HepG2 (cell line): ENCODE results near the gene ZNF225. TPM values are rescaled to one million over a fixed set of nuclear protein-coding genes. Genes with fewer than 3 reads are reported as not detected.
A peak's percentile ranks its signal among the peaks of the same experiment; 100 is the strongest.

Experiments used
- DPF2 ChIP-seq: sonication (generic); formaldehyde crosslinking; IDR thresholded peaks from 2 replicates; pipeline ENCODE4 v1.4.0; 2020; ENCODE audit warnings: mild to moderate bottlenecking, low read depth, missing genetic modification reagents, borderline replicate concordance
- GATAD1 ChIP-seq: IDR thresholded peaks from 2 replicates; pipeline ENCODE4 v1.6.1; 2016; ENCODE audit warnings: missing genetic modification reagents, missing compliant biosample characterization
- POLR2AphosphoS2 ChIP-seq: IDR thresholded peaks from 2 replicates; pipeline ENCODE4 v1.6.1; 2011; ENCODE audit warnings: low read depth, low read length, improper control_type of control experiment
- SIX1 ChIP-seq: sonication (generic); formaldehyde crosslinking; IDR thresholded peaks from 2 replicates; pipeline ENCODE4 v1.4.0; 2020; ENCODE audit warnings: missing genetic modification reagents, borderline replicate concordance
- SMAD1 ChIP-seq: sonication (generic); formaldehyde crosslinking; IDR thresholded peaks from 2 replicates; pipeline ENCODE4 v1.4.0; 2020; ENCODE audit warnings: missing genetic modification reagents, low read depth, mild to moderate bottlenecking, borderline replicate concordance
- SMAD3 ChIP-seq: sonication (generic); formaldehyde crosslinking; IDR thresholded peaks from 2 replicates; pipeline ENCODE4 v1.4.0; 2020; ENCODE audit warnings: missing genetic modification reagents
- SP140L ChIP-seq: sonication (generic); formaldehyde crosslinking; IDR thresholded peaks from 2 replicates; pipeline ENCODE4 v1.4.0; 2020; ENCODE audit warnings: missing genetic modification reagents, borderline replicate concordance
- SP2 ChIP-seq: sonication (generic); formaldehyde crosslinking; IDR thresholded peaks from 2 replicates; pipeline ENCODE4 v1.5.1; 2020; ENCODE audit warnings: mild to moderate bottlenecking, missing genetic modification reagents
- ZNF432 ChIP-seq: sonication (generic); formaldehyde crosslinking; IDR thresholded peaks from 2 replicates; pipeline ENCODE4 v1.5.0; 2020; ENCODE audit warnings: missing genetic modification reagents, mild to moderate bottlenecking, borderline replicate concordance
- ZNF563 ChIP-seq: sonication (generic); formaldehyde crosslinking; IDR thresholded peaks from 2 replicates; pipeline ENCODE4 v1.8.0; 2022; ENCODE audit warnings: mild to moderate bottlenecking, moderate library complexity, missing genetic modification reagents
- ZNF724P ChIP-seq: sonication (generic); formaldehyde crosslinking; IDR thresholded peaks from 2 replicates; pipeline ENCODE4 v1.8.0; 2022; ENCODE audit warnings: missing genetic modification reagents, borderline replicate concordance
- ZNF747 ChIP-seq: sonication (generic); formaldehyde crosslinking; IDR thresholded peaks from 2 replicates; pipeline ENCODE4 v1.8.1; 2023; ENCODE audit warnings: missing genetic modification reagents, mild to moderate bottlenecking, borderline replicate concordance
- ZNF816 ChIP-seq: sonication (generic); formaldehyde crosslinking; IDR thresholded peaks from 2 replicates; pipeline ENCODE4 v1.8.0; 2022; ENCODE audit warnings: missing genetic modification reagents, mild to moderate bottlenecking, borderline replicate concordance
- ZNF83 ChIP-seq: sonication (generic); formaldehyde crosslinking; IDR thresholded peaks from 2 replicates; pipeline ENCODE4 v1.4.0; 2020; ENCODE audit warnings: missing genetic modification reagents, mild to moderate bottlenecking, borderline replicate concordance
- polyA plus RNA-seq, 8 experiments: library from polyadenylated mRNA; depleted of rRNA in 3 of 8; stranded (reverse) in 7 of 8; unstranded in 1 of 8; fragments of >200 nt; fragmentation: Illumina TruSeq in 4 of 8; extraction: Trizol in 4 of 8; gene quantifications; 2 replicates each; pipeline versions ENCODE4 v1.2.1 to v1.2.3, GENCODE V29; 2011 to 2016; ENCODE audit warnings: low read depth in 4 of 8, missing spikeins in 1 of 8, mixed read lengths in 1 of 8; ENCODE audit not compliant: insufficient read depth in 1 of 8
- total RNA-seq, 5 experiments: library from RNA; depleted of rRNA; stranded (reverse); fragments of >200 nt; fragmentation: Illumina TruSeq; extraction: Trizol; gene quantifications; 2 replicates each; pipeline ENCODE4 v1.2.3, GENCODE V29; 2016; ENCODE audit warnings: low read depth in 1 of 5
- TF ChIP-seq, protein P1 (sequence below): sonication (generic); formaldehyde crosslinking; IDR thresholded peaks from 2 replicates; pipeline ENCODE4 v1.4.0; 2020; ENCODE audit warnings: missing genetic modification reagents, borderline replicate concordance
- TF ChIP-seq, protein P2 (sequence below): sonication (generic); formaldehyde crosslinking; IDR thresholded peaks from 2 replicates; pipeline ENCODE4 v1.5.0; 2020; ENCODE audit warnings: missing genetic modification reagents
- TF ChIP-seq, protein P3 (sequence below): sonication (generic); formaldehyde crosslinking; IDR thresholded peaks from 2 replicates; pipeline ENCODE4 v1.4.0; 2020; ENCODE audit warnings: missing genetic modification reagents
- TF ChIP-seq, protein P4 (sequence below): sonication (generic); formaldehyde crosslinking; IDR thresholded peaks from 2 replicates; pipeline ENCODE4 v1.4.0; 2020; ENCODE audit warnings: low read depth, mild to moderate bottlenecking, missing genetic modification reagents
- TF ChIP-seq, protein P5 (sequence below): sonication (generic); formaldehyde crosslinking; IDR thresholded peaks from 2 replicates; pipeline ENCODE4 v1.5.0; 2020; ENCODE audit warnings: mild to moderate bottlenecking, missing genetic modification reagents, borderline replicate concordance
- TF ChIP-seq, protein P6 (sequence below): sonication (generic); formaldehyde crosslinking; conservative IDR thresholded peaks from 2 replicates; pipeline ENCODE4 v1.4.0; 2020; ENCODE audit warnings: missing genetic modification reagents
- TF ChIP-seq, protein P7 (sequence below): sonication (generic); formaldehyde crosslinking; IDR thresholded peaks from 2 replicates; pipeline ENCODE4 v1.5.1; 2020; ENCODE audit warnings: missing genetic modification reagents, mild to moderate bottlenecking, borderline replicate concordance

ZNF225 gene
- total and polyA plus RNA-seq, 2 of the 13 experiments (the other 11 are each of a cell fraction or from before 2014, with no cell fraction given), result 0.87 to 3.3 TPM

DNA sequence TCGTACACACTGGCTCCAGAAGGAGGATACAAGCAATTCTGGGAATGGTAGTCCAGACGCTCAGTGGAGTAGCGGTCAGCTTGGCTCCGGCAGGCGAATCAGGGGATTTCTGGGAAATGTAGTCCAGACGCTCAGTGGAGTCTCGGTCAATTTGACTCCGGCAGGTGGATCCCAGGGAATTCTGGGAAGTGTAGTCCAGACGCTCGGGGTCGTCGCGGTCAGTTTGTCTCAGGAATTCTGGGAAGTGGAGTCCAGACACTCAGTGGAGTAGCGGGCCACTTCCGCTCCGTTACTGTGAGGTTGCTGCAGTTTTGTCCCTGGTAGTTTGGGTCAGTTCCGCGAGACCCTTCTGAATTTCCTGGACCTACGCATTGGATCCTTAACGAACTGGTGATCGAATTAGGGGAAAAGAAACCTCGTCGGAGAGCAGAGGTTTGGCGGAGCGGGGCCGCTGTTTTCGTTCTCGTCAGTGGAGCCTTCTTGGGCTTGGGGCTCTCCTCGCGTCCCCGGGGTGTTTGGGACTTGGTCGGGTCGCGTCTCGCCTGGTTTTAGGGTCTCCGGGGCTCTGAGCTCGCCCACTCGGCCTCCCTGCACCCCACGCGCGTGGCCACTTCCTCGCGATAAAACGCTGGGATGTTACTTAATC lies at the start of gene ZNF225 (continued):
- TF ChIP-seq SMAD3, result peak; percentile 85
- TF ChIP-seq, protein P1, sequence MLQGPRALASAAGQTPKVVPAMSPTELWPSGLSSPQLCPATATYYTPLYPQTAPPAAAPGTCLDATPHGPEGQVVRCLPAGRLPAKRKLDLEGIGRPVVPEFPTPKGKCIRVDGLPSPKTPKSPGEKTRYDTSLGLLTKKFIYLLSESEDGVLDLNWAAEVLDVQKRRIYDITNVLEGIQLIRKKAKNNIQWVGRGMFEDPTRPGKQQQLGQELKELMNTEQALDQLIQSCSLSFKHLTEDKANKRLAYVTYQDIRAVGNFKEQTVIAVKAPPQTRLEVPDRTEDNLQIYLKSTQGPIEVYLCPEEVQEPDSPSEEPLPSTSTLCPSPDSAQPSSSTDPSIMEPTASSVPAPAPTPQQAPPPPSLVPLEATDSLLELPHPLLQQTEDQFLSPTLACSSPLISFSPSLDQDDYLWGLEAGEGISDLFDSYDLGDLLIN (CRISPR knock-in tag), result no peak
- TF ChIP-seq, protein P2, sequence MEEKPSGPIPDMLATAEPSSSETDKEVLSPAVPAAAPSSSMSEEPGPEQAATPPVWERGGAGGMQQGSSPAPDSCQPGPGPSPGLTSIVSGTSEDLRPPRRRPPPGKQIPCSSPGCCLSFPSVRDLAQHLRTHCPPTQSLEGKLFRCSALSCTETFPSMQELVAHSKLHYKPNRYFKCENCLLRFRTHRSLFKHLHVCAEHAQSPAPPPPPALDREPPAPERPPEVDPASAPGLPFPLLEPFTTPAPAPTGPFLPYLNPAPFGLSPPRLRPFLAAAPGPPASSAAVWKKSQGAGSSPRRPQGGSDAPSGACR (CRISPR knock-in tag), result no peak
- TF ChIP-seq, protein P3, sequence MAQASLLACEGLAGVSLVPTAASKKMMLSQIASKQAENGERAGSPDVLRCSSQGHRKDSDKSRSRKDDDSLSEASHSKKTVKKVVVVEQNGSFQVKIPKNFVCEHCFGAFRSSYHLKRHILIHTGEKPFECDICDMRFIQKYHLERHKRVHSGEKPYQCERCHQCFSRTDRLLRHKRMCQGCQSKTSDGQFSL (CRISPR knock-in tag), result no peak
- TF ChIP-seq, protein P4, sequence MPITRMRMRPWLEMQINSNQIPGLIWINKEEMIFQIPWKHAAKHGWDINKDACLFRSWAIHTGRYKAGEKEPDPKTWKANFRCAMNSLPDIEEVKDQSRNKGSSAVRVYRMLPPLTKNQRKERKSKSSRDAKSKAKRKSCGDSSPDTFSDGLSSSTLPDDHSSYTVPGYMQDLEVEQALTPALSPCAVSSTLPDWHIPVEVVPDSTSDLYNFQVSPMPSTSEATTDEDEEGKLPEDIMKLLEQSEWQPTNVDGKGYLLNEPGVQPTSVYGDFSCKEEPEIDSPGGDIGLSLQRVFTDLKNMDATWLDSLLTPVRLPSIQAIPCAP, result no peak
- TF ChIP-seq ZNF563 (CRISPR knock-in tag), result no peak
- TF ChIP-seq ZNF83 (CRISPR knock-in tag), result no peak
- TF ChIP-seq ZNF724P (CRISPR knock-in tag), result no peak
- TF ChIP-seq SP2 (CRISPR knock-in tag), result no peak
- no peak for TF ChIP-seq SP140L (CRISPR knock-in tag)
- peak; percentile 52; the same call in 1 of the 2 replicates for TF ChIP-seq ZNF747
- TF ChIP-seq ZNF816, result no peak
- TF ChIP-seq, protein P5, sequence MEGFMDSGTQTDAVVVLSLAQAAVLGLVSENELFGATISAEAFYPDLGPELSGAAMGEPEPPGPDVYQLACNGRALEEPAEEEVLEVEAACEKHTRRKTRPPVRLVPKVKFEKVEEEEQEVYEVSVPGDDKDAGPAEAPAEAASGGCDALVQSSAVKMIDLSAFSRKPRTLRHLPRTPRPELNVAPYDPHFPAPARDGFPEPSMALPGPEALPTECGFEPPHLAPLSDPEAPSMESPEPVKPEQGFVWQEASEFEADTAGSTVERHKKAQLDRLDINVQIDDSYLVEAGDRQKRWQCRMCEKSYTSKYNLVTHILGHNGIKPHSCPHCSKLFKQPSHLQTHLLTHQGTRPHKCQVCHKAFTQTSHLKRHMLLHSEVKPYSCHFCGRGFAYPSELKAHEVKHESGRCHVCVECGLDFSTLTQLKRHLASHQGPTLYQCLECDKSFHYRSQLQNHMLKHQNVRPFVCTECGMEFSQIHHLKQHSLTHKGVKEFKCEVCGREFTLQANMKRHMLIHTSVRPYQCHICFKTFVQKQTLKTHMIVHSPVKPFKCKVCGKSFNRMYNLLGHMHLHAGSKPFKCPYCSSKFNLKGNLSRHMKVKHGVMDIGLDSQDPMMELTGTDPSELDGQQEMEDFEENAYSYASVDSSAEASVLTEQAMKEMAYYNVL (CRISPR knock-in tag), result no peak
- TF ChIP-seq SMAD1, result peak; percentile 68; the same call in 1 of the 2 replicates
- TF ChIP-seq DPF2 (CRISPR knock-in tag), result no peak
- peak; percentile 28; the same call in 1 of the 2 replicates for TF ChIP-seq SIX1 (CRISPR knock-in tag)
- TF ChIP-seq POLR2AphosphoS2, result no peak
- TF ChIP-seq, protein P6, sequence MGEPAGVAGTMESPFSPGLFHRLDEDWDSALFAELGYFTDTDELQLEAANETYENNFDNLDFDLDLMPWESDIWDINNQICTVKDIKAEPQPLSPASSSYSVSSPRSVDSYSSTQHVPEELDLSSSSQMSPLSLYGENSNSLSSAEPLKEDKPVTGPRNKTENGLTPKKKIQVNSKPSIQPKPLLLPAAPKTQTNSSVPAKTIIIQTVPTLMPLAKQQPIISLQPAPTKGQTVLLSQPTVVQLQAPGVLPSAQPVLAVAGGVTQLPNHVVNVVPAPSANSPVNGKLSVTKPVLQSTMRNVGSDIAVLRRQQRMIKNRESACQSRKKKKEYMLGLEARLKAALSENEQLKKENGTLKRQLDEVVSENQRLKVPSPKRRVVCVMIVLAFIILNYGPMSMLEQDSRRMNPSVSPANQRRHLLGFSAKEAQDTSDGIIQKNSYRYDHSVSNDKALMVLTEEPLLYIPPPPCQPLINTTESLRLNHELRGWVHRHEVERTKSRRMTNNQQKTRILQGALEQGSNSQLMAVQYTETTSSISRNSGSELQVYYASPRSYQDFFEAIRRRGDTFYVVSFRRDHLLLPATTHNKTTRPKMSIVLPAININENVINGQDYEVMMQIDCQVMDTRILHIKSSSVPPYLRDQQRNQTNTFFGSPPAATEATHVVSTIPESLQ (CRISPR knock-in tag), result no peak
- TF ChIP-seq GATAD1, result peak; percentile 83
- TF ChIP-seq, protein P7, sequence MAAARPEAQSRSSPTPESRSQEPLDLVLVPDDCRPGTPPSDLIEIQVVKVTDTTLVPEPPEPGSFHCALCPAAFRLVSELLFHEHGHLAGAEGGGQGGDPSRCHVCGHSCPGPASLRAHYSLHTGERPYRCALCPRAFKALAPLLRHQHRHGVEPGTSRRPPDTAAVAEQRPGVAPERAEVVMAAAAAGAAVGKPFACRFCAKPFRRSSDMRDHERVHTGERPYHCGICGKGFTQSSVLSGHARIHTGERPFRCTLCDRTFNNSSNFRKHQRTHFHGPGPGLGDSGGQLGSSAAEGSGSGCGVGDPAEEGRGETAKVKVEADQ (CRISPR knock-in tag), result 0 out of 2 replicates have a peak, but pooled peaks have one; percentile 31
- no peak for TF ChIP-seq ZNF432
